ENCODE results near the gene CCL20.

The CCL20 gene

DNA sequence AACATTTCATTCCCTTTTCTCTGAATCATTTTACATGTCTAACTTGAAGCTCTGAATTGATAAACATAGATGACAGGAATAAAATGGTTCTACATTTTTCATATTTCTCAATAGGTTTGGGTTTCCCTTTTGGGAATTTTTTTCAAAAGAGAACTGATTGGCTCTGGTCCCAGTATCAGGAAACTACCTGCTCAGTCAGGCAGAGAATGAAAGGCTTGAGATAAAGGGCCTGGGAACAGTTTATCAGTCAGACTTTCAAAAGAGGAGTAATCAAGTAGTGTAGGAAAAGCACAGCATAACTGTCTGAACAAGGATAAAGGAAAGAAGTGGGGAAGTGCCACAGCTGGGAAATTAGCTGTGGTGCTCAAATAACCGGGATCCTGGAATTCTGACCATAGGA, 28.3 kb upstream of the CCL20 start:
- no peak overlapping the region for H3K9ac ChIP-seq (ENCODE audit: low read length)
- no peak overlapping the region for H3K4me3 ChIP-seq (ENCODE audit: low read depth, low read length)
- no peak for DNase-seq
- H2BK5ac ChIP-seq (ENCODE audit: low read depth, low read length, poor library complexity), result no peak overlapping the region
- no peaks in the 10 kb centered on the region for H3K27me3 ChIP-seq (ENCODE audit: insufficient read depth, low read length)
- H4K91ac ChIP-seq (ENCODE audit: low read depth, low read length), result no peak overlapping the region
- no peak overlapping the region for H4K8ac ChIP-seq (ENCODE audit: low read depth, low read length)
- H2BK12ac ChIP-seq (ENCODE audit: low read length), result no peak overlapping the region
- no peak overlapping the region for H2AK5ac ChIP-seq (ENCODE audit: low read length)
- no peak overlapping the region for H2BK120ac ChIP-seq (ENCODE audit: insufficient read depth, low read length, poor library complexity)
- peaks cover 0 to 5% of the 10 kb centered on the region in 2 experiments for H3K4me1 ChIP-seq (ENCODE audit: control insufficient read depth in 1 of 2, insufficient read depth in 2 of 2, low read length in 2 of 2)
- no peak overlapping the region for H3K4ac ChIP-seq (ENCODE audit: low read depth, low read length)
- no peak overlapping the region for H3K4me2 ChIP-seq (ENCODE audit: low read length)
- H4K12ac ChIP-seq (ENCODE audit: low read depth, low read length), result no peak overlapping the region
- no peaks in the 10 kb centered on the region for H3K9me3 ChIP-seq (ENCODE audit: insufficient read depth, low read depth, low read length)
- H3K79me2 ChIP-seq (ENCODE audit: control insufficient read depth, insufficient read depth, low read length, poor library complexity), result no peaks in the 10 kb centered on the region
- H2AFZ ChIP-seq (ENCODE audit: insufficient read depth, low read length, poor library complexity), result no peak overlapping the region
- peaks cover 2% of the 10 kb centered on the region for H3K79me1 ChIP-seq (ENCODE audit: low read length)
- no peak overlapping the region for H3K18ac ChIP-seq (ENCODE audit: low read length)
- no CpG with 5 or more reads among the region's 1 CpG for WGBS (ENCODE audit: extremely low coverage, insufficient coverage, insufficient read length)
- no peaks in the 10 kb centered on the region for H3K36me3 ChIP-seq (ENCODE audit: control insufficient read depth in 1 of 2, insufficient read depth in 2 of 2, low read length in 2 of 2)
- no peak overlapping the region for H3K23ac ChIP-seq (ENCODE audit: low read length)
- no peak overlapping the region for H3K14ac ChIP-seq (ENCODE audit: low read length)
- H3K27ac ChIP-seq (ENCODE audit: low read depth, low read length), result no peak overlapping the region

DNA sequence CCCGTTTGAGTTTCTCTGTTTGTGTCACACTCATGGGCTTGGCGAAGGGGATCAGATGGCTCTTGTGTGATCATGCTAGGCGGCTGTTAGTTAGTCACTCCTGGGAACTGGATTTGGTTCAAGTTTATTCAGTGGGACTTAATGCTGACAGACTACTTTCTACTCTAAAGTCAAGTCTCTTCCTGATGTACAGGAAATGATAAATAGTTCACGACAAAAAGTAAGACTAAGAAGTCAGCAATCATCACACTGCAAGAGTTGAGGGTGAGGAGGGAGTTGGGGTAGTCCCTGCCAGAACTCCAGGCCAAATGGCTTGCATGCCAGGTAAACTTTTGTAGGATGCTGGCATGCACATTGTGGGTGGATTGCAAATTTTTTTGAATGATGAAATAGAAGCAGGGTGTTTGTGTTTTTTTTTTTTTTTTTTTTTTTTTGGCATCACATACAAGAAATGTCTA, 25.1 kb upstream of the CCL20 start:
- Histone ChIP-seq H4K8ac (ENCODE audit: low read depth, low read length) (no peak overlapping the region), H4K91ac (ENCODE audit: low read depth, low read length) (no peak overlapping the region), H2AK5ac (ENCODE audit: low read length) (no peak overlapping the region), H3K9ac (ENCODE audit: low read length) (no peak overlapping the region), H3K79me1 (ENCODE audit: low read length) (peaks cover 2% of the 10 kb centered on the region), H3K23ac (ENCODE audit: low read length) (no peak overlapping the region), H3K14ac (ENCODE audit: low read length) (no peak overlapping the region), H3K79me2 (ENCODE audit: control insufficient read depth, insufficient read depth, low read length, poor library complexity) (no peaks in the 10 kb centered on the region), H3K18ac (ENCODE audit: low read length) (no peak overlapping the region), H2AFZ (ENCODE audit: insufficient read depth, low read length, poor library complexity) (no peak overlapping the region), H2BK12ac (ENCODE audit: low read length) (no peak overlapping the region), H2BK5ac (ENCODE audit: low read depth, low read length, poor library complexity) (no peak overlapping the region), H4K12ac (ENCODE audit: low read depth, low read length) (no peak overlapping the region), H3K4me2 (ENCODE audit: low read length) (no peak overlapping the region), H3K9me3 (ENCODE audit: insufficient read depth, low read depth, low read length) (no peaks in the 10 kb centered on the region), H3K27me3 (ENCODE audit: insufficient read depth, low read length) (no peaks in the 10 kb centered on the region), H3K4me1 (ENCODE audit: control insufficient read depth in 1 of 2, insufficient read depth in 2 of 2, low read length in 2 of 2) (peaks cover 0 to 5% of the 10 kb centered on the region in 2 experiments), H3K27ac (ENCODE audit: low read depth, low read length) (no peak overlapping the region), H3K4me3 (ENCODE audit: low read depth, low read length) (no peak overlapping the region), H3K4ac (ENCODE audit: low read depth, low read length) (no peak overlapping the region), H3K36me3 (ENCODE audit: control insufficient read depth in 1 of 2, insufficient read depth in 2 of 2, low read length in 2 of 2) (no peaks in the 10 kb centered on the region), H2BK120ac (ENCODE audit: insufficient read depth, low read length, poor library complexity) (no peak overlapping the region)
- WGBS (ENCODE audit: extremely low coverage, insufficient coverage, insufficient read length), result no CpG with 5 or more reads among the region's 4 CpGs
- DNase-seq, result peak; percentile 11 to 69

DNA sequence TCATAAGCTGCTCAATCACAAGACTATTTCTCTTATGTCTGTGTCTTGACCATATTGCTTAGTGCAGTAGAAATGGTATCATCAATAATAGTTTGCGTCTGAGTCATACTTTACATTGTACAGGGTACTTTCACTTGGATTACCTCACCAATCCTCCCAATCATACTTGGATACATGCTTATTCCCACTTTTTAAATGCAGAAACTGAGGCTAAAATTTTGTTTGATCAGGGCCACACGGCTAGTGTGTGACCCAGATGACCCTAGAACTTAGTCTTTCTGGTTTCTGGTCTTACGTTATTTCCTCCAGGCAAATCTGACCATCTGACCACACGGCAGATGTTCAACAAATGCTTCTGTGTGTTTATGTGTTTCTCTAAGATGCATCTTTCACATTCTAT, 23.8 kb upstream of the CCL20 start:
- Histone ChIP-seq H3K4me3 (ENCODE audit: low read depth, low read length) (no peak overlapping the region), H3K27me3 (ENCODE audit: insufficient read depth, low read length) (no peaks in the 10 kb centered on the region), H2BK5ac (ENCODE audit: low read depth, low read length, poor library complexity) (no peak overlapping the region), H3K4ac (ENCODE audit: low read depth, low read length) (no peak overlapping the region), H3K4me1 (ENCODE audit: control insufficient read depth in 1 of 2, insufficient read depth in 2 of 2, low read length in 2 of 2) (peaks cover 0 to 5% of the 10 kb centered on the region in 2 experiments), H2BK12ac (ENCODE audit: low read length) (no peak overlapping the region), H2BK120ac (ENCODE audit: insufficient read depth, low read length, poor library complexity) (no peak overlapping the region), H3K9ac (ENCODE audit: low read length) (no peak overlapping the region), H3K18ac (ENCODE audit: low read length) (no peak overlapping the region), H2AK5ac (ENCODE audit: low read length) (no peak overlapping the region), H3K36me3 (ENCODE audit: control insufficient read depth in 1 of 2, insufficient read depth in 2 of 2, low read length in 2 of 2) (no peaks in the 10 kb centered on the region), H4K12ac (ENCODE audit: low read depth, low read length) (no peak overlapping the region), H3K23ac (ENCODE audit: low read length) (no peak overlapping the region), H3K27ac (ENCODE audit: low read depth, low read length) (no peak overlapping the region), H3K14ac (ENCODE audit: low read length) (no peak overlapping the region), H3K79me2 (ENCODE audit: control insufficient read depth, insufficient read depth, low read length, poor library complexity) (no peaks in the 10 kb centered on the region), H4K91ac (ENCODE audit: low read depth, low read length) (no peak overlapping the region), H2AFZ (ENCODE audit: insufficient read depth, low read length, poor library complexity) (no peak overlapping the region), H3K9me3 (ENCODE audit: insufficient read depth, low read depth, low read length) (no peaks in the 10 kb centered on the region), H3K79me1 (ENCODE audit: low read length) (peaks cover 2% of the 10 kb centered on the region), H3K4me2 (ENCODE audit: low read length) (no peak overlapping the region), H4K8ac (ENCODE audit: low read depth, low read length) (no peak overlapping the region)
- no CpG with 5 or more reads among the region's 4 CpGs for WGBS (ENCODE audit: extremely low coverage, insufficient coverage, insufficient read length)
- DNase-seq, result peak in 1 of 2 donors; percentile 58

DNA sequence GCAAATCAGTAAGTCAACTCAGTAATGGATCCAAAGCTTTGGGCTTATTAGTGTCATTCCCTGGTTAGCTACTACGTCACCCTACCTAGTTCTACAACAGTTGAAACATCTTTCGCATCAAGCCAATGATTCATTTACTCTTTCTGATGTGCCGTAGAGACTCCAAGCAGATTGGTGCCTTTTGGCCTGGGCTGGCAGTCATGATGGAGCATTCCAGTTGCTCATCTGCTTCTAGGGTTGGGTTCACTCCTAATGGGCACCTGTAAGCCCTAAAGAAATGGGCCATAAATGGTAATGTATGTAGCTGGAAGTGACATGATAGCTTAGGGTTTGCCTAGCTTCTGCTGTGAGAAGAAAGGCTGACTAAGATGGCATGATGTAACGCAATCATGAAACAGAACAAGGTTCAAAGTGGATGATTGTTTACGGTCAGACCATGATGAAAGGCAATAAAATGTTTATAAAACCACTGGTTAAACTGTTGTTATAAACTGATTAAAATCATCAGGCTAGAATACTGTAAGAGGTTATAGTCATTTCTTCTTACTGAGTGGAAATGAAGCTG, 20.4 kb upstream of the CCL20 start:
- Histone ChIP-seq H3K14ac (ENCODE audit: low read length) (no peak overlapping the region), H3K4me1 (ENCODE audit: control insufficient read depth in 1 of 2, insufficient read depth in 2 of 2, low read length in 2 of 2) (no peaks in the 10 kb centered on the region), H3K27ac (ENCODE audit: low read depth, low read length) (no peak overlapping the region), H4K8ac (ENCODE audit: low read depth, low read length) (no peak overlapping the region), H3K79me2 (ENCODE audit: control insufficient read depth, insufficient read depth, low read length, poor library complexity) (no peaks in the 10 kb centered on the region), H2BK5ac (ENCODE audit: low read depth, low read length, poor library complexity) (no peak overlapping the region), H2AFZ (ENCODE audit: insufficient read depth, low read length, poor library complexity) (no peak overlapping the region), H3K4ac (ENCODE audit: low read depth, low read length) (no peak overlapping the region), H4K91ac (ENCODE audit: low read depth, low read length) (no peak overlapping the region), H2BK120ac (ENCODE audit: insufficient read depth, low read length, poor library complexity) (no peak overlapping the region), H4K12ac (ENCODE audit: low read depth, low read length) (no peak overlapping the region), H3K4me2 (ENCODE audit: low read length) (no peak overlapping the region), H3K36me3 (ENCODE audit: control insufficient read depth in 1 of 2, insufficient read depth in 2 of 2, low read length in 2 of 2) (no peaks in the 10 kb centered on the region), H3K79me1 (ENCODE audit: low read length) (no peaks in the 10 kb centered on the region), H3K23ac (ENCODE audit: low read length) (no peak overlapping the region), H3K9ac (ENCODE audit: low read length) (no peak overlapping the region), H2AK5ac (ENCODE audit: low read length) (no peak overlapping the region), H3K9me3 (ENCODE audit: insufficient read depth, low read depth, low read length) (no peaks in the 10 kb centered on the region), H3K18ac (ENCODE audit: low read length) (no peak overlapping the region), H2BK12ac (ENCODE audit: low read length) (no peak overlapping the region), H3K4me3 (ENCODE audit: low read depth, low read length) (no peak overlapping the region), H3K27me3 (ENCODE audit: insufficient read depth, low read length) (no peaks in the 10 kb centered on the region)
- no peak for DNase-seq
- WGBS (ENCODE audit: extremely low coverage, insufficient coverage, insufficient read length), result no CpG with 5 or more reads among the region's 5 CpGs

Data from trophoblast cell (in vitro differentiated cells and primary cell).